ENCODE measurements around the gene MACROD2. TPM values are rescaled to one million over a fixed set of nuclear protein-coding genes. Genes with fewer than 3 reads are reported as not detected.

MACROD2 gene
- total RNA-seq, 1 experiment from 2014 or later = 3.1 TPM

GRCh38 chr20:14288341-14289330 is 293.3 kb downstream of the MACROD2 start:
- ChIA-PET CTCF (interaction anchor here (0.6 to 1.4 kb wide), 6 partner anchors 16 to 1569 kb away, joined by 3 to 4 read pairs (median 3); no protein-coding TSS in a partner anchor), POLR2A (interaction anchor here (0.5 to 7.9 kb wide), 21 partner anchors 8 to 765 kb away, joined by 3 to 43 read pairs (median 4); partner anchors contain the start of gene FLRT3)
- H3K4me1 Mint-ChIP-seq (ENCODE audit: insufficient read depth, unreplicated experiment) = peaks cover 45% of the 10 kb centered on the region
- H3K36me3 Mint-ChIP-seq (ENCODE audit: insufficient read depth, unreplicated experiment) = peaks cover 6% of the 10 kb centered on the region
- no peak for TF ChIP-seq CTCF (IDR thresholded peaks at IDR 0.05; ENCODE audit: unreplicated experiment)
- peak overlapping the region; percentile 20 for H3K4me3 Mint-ChIP-seq (ENCODE audit: unreplicated experiment)
- intact Hi-C loops (cut with micrococcal nuclease) = loop anchor here (2.0 to 5.0 kb wide), 2 partner anchors 46 to 51 kb away; no protein-coding TSS in a partner anchor
- H3K27me3 Mint-ChIP-seq (ENCODE audit: insufficient read depth, unreplicated experiment) = no peaks in the 10 kb centered on the region
- BruUV-seq (replicated peaks) = TSS peak; percentile 83
- DNase-seq (ENCODE audit: unreplicated experiment) = peak; percentile 80
- peak overlapping the region; percentile 98 for H3K27ac Mint-ChIP-seq (ENCODE audit: low read depth, unreplicated experiment)
- no peaks in the 10 kb centered on the region for H3K9me3 Mint-ChIP-seq (ENCODE audit: unreplicated experiment)

GRCh38 chr20:14291502-14291901 is 296.2 kb downstream of the MACROD2 start:
- no TSS peak for BruUV-seq (replicated peaks)
- no peak for TF ChIP-seq CTCF (IDR thresholded peaks at IDR 0.05; ENCODE audit: unreplicated experiment)
- POLR2A ChIA-PET = interaction anchor here (0.6 to 7.9 kb wide), 8 partner anchors 29 to 708 kb away, joined by 3 to 43 read pairs (median 4); partner anchors contain the start of gene FLRT3
- intact Hi-C loops (cut with micrococcal nuclease) = no loop called here
- DNase-seq (ENCODE audit: unreplicated experiment) = no peak
- Mint-ChIP-seq H3K9me3 (ENCODE audit: unreplicated experiment) (no peaks in the 10 kb centered on the region), H3K27me3 (ENCODE audit: insufficient read depth, unreplicated experiment) (no peaks in the 10 kb centered on the region), H3K4me3 (ENCODE audit: unreplicated experiment) (no peak overlapping the region), H3K4me1 (ENCODE audit: insufficient read depth, unreplicated experiment) (peaks cover 27% of the 10 kb centered on the region), H3K36me3 (ENCODE audit: insufficient read depth, unreplicated experiment) (no peaks in the 10 kb centered on the region), H3K27ac (ENCODE audit: low read depth, unreplicated experiment) (peak overlapping the region; percentile 74)
- CTCF ChIA-PET = interaction anchor here (0.6 to 2.1 kb wide), 6 partner anchors 10 to 661 kb away, joined by 3 to 6 read pairs (median 4); no protein-coding TSS in a partner anchor

GRCh38 chr20:14295238-14295637 is 299.9 kb downstream of the MACROD2 start:
- Mint-ChIP-seq H3K9me3 (ENCODE audit: unreplicated experiment) (no peaks in the 10 kb centered on the region), H3K27me3 (ENCODE audit: insufficient read depth, unreplicated experiment) (no peaks in the 10 kb centered on the region), H3K27ac (ENCODE audit: low read depth, unreplicated experiment) (no peak overlapping the region), H3K36me3 (ENCODE audit: insufficient read depth, unreplicated experiment) (no peaks in the 10 kb centered on the region), H3K4me3 (ENCODE audit: unreplicated experiment) (no peak overlapping the region), H3K4me1 (ENCODE audit: insufficient read depth, unreplicated experiment) (peaks cover 7% of the 10 kb centered on the region)
- CTCF ChIA-PET = interaction anchor here (1.1 kb wide), 1 partner anchor 10 kb away, joined by 3 read pairs; no protein-coding TSS in a partner anchor
- intact Hi-C loops (cut with micrococcal nuclease) = no loop called here
- no peak for DNase-seq (ENCODE audit: unreplicated experiment)
- no peak for TF ChIP-seq CTCF (IDR thresholded peaks at IDR 0.05; ENCODE audit: unreplicated experiment)
- no TSS peak for BruUV-seq (replicated peaks)
- POLR2A ChIA-PET = interaction anchor here (0.6 to 2.2 kb wide), 5 partner anchors 9 to 750 kb away, joined by 3 to 8 read pairs (median 5); no protein-coding TSS in a partner anchor

- no peak overlapping the region for H3K27ac Mint-ChIP-seq (ENCODE audit: low read depth, unreplicated experiment)
- BruUV-seq (replicated peaks) = no TSS peak
- H3K4me1 Mint-ChIP-seq (ENCODE audit: insufficient read depth, unreplicated experiment) = peaks cover 7% of the 10 kb centered on the region
These were observed 300.5 kb downstream of the MACROD2 start for GRCh38 chr20:14295770-14296309.

More at GRCh38 chr20:14295770-14296309, 300.5 kb downstream of the MACROD2 start:
- Mint-ChIP-seq H3K9me3 (ENCODE audit: unreplicated experiment) (no peaks in the 10 kb centered on the region), H3K27me3 (ENCODE audit: insufficient read depth, unreplicated experiment) (no peaks in the 10 kb centered on the region), H3K36me3 (ENCODE audit: insufficient read depth, unreplicated experiment) (no peaks in the 10 kb centered on the region), H3K4me3 (ENCODE audit: unreplicated experiment) (no peak overlapping the region)
- TF ChIP-seq CTCF (IDR thresholded peaks at IDR 0.05; ENCODE audit: unreplicated experiment) = no peak
- POLR2A ChIA-PET = interaction anchor here (0.8 to 2.2 kb wide), 4 partner anchors 9 to 61 kb away, joined by 3 to 8 read pairs (median 4); no protein-coding TSS in a partner anchor
- intact Hi-C loops (cut with micrococcal nuclease) = no loop called here
- CTCF ChIA-PET = no interaction called here
- no peak for DNase-seq (ENCODE audit: unreplicated experiment)

Data from MCF 10A (cell line).